Panc1 (cell line): Measurements from ENCODE around the gene CMTR2. TPM values are rescaled to one million over a fixed set of nuclear protein-coding genes. Genes with fewer than 3 reads are reported as not detected.
"Not testable (repeated sequence)": the region's sequence is repeated elsewhere in the genome, so short reads cannot be mapped to it uniquely, and the experiment has no call there.

Experiments used
- ATAC-seq: fragments of 200-7000 bp; cut with Tn5 transposase; 2 replicates; pipeline ENCODE4 v1.9.1; 2020; ENCODE audit warnings: mild to moderate bottlenecking, moderate library complexity
- BruUV-seq: library from RNA; stranded (reverse); fragments of 400-500 nt; replicated peaks from 2 replicates; lab custom pipeline; 2021; lab: Mats Ljungman, UMichigan
- CTCF ChIA-PET: fragments of 300-600 bp; sonication (Branson Sonifier 250); formaldehyde crosslinking; loops from one replicate; lab custom pipeline; 2022; ENCODE audit warnings: antibody characterized with exemption; lab: Charles Lee
- POLR2A ChIA-PET: fragments of 300-600 bp; sonication (Branson Sonifier 250); formaldehyde crosslinking; loops from one replicate; lab custom pipeline; 2022; ENCODE audit warnings: antibody characterized with exemption; lab: Charles Lee
- DNase-seq: peaks from one replicate; pipeline ENCODE4 v3.0.0-alpha.2; 2010; ENCODE audit warnings: low read depth, low spot score
- H3K27ac ChIP-seq: 2 replicates; pipeline ENCODE4 v1.5.1; 2011; ENCODE audit warnings: mild to moderate bottlenecking, low read length, inconsistent platforms
- H3K27me3 ChIP-seq: fragments of 200-500 bp; sonication (Bioruptor generic); 2 replicates; pipeline ENCODE4 v1.6.0; 2014; ENCODE audit warnings: low read length, inconsistent platforms; ENCODE audit not compliant: control insufficient read depth, insufficient read depth
- H3K36me3 ChIP-seq: fragments of 200-500 bp; sonication (Bioruptor generic); 2 replicates; pipeline ENCODE4 v1.5.1; 2014; ENCODE audit warnings: inconsistent platforms, mild to moderate bottlenecking, low read length, moderate library complexity; ENCODE audit not compliant: control insufficient read depth, insufficient read depth
- H3K4me1 ChIP-seq: 2 replicates; pipeline ENCODE4 v1.5.1; 2011; ENCODE audit warnings: inconsistent platforms, mild to moderate bottlenecking, low read length, moderate library complexity; ENCODE audit not compliant: control insufficient read depth, insufficient read depth
- H3K4me3 ChIP-seq, 2 experiments: 2 replicates each; pipeline ENCODE4 v1.5.1; 2011 to 2012; ENCODE audit warnings: low read depth in 2 of 2, low read length in 2 of 2, mild to moderate bottlenecking in 2 of 2, inconsistent platforms in 1 of 2, moderate library complexity in 1 of 2
- H3K9me3 ChIP-seq: fragments of 200-500 bp; sonication (Bioruptor generic); 2 replicates; pipeline ENCODE4 v1.5.1; 2014; ENCODE audit warnings: low read depth, mild to moderate bottlenecking, inconsistent platforms, low read length, moderate library complexity; ENCODE audit not compliant: control insufficient read depth, insufficient read depth
- POLR2AphosphoS5 ChIP-seq: IDR thresholded peaks from 2 replicates; pipeline ENCODE4 v1.6.1; 2012; ENCODE audit warnings: mild to moderate bottlenecking, low read depth, low read length, moderate library complexity
- SIN3A ChIP-seq: IDR thresholded peaks from 2 replicates; pipeline ENCODE4 v1.6.1; 2012; ENCODE audit warnings: low read depth, mild to moderate bottlenecking, low read length, moderate library complexity, borderline replicate concordance; ENCODE audit not compliant: insufficient read depth
- TCF7L2 ChIP-seq: IDR thresholded peaks from 2 replicates; pipeline ENCODE4 v1.6.1; 2011; ENCODE audit warnings: mild to moderate bottlenecking, low read depth, low read length, inconsistent platforms
- in situ Hi-C: cut with HindIII; loops from 2 replicates; pipeline ENCODE4 v1.10.0; 2016; ENCODE audit warnings: low sequenced_read_pairs, low pct_unique_long_range_greater_than_20kb
- intact Hi-C: fragments of 100-400 bp; cut with micrococcal nuclease; formaldehyde crosslinking; loops from one replicate; pipeline ENCODE4 v1.10.0; 2022; ENCODE audit not compliant: unreplicated experiment
- total RNA-seq: library from RNA; stranded (reverse); gene quantifications from one replicate; pipeline ENCODE4 v1.2.1, GENCODE V29; 2021; ENCODE audit not compliant: unreplicated experiment
- TF ChIP-seq, protein P1 (sequence below): fragments of 450-650 bp; IDR thresholded peaks from 2 replicates; pipeline ENCODE4 v1.5.1; 2017; ENCODE audit warnings: mild to moderate bottlenecking
- TF ChIP-seq, protein P2 (sequence below), 2 experiments: IDR thresholded peaks; 2 replicates each; pipeline ENCODE4 v1.6.1; 2011 to 2012; ENCODE audit warnings: low read depth in 2 of 2, control low read depth in 1 of 2, low read length in 1 of 2, mild to moderate bottlenecking in 1 of 2, moderate library complexity in 1 of 2; ENCODE audit not compliant: insufficient read depth in 1 of 2

The CMTR2 gene
- total RNA-seq, 1 experiment from 2014 or later = 12.5 TPM

DNA sequence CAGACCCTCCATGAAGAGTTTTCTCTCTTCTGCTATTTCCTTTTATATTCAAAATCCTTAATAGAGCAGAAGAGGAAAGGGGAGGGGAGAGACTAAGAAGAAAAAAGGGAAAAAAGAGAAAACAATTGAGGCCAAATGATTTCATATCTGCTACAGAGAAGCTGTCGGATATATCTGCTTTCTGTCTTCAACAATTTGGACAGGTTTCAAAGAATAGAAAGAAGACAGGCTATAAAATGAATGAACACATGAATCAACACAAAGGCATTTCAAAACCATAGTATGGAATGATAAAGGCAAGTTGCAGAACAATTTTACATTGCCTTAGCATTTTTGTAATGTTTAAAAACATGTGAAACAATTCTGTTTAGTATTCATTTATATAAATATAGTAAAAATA, 4.7 kb upstream of the CMTR2 start:
- Histone ChIP-seq H3K9me3 (no peaks in the 10 kb centered on the region), H3K4me3 (no peak overlapping the region), H3K36me3 (no peaks in the 10 kb centered on the region; the same call in 1 of the 2 replicates), H3K27me3 (peaks cover 2% of the 10 kb centered on the region), H3K4me1 (no peaks in the 10 kb centered on the region; the same call in 1 of the 2 replicates), H3K27ac (no peak overlapping the region)
- no TSS peak for BruUV-seq
- POLR2A ChIA-PET = no interaction called here
- intact Hi-C loops (no loop called here), in situ Hi-C loops (no loop called here)
- ATAC-seq = no peak
- DNase-seq = no peak
- CTCF ChIA-PET = no interaction called here
- TF ChIP-seq POLR2AphosphoS5 (no peak), TCF7L2 (no peak), SIN3A (no peak)
- TF ChIP-seq, protein P1, sequence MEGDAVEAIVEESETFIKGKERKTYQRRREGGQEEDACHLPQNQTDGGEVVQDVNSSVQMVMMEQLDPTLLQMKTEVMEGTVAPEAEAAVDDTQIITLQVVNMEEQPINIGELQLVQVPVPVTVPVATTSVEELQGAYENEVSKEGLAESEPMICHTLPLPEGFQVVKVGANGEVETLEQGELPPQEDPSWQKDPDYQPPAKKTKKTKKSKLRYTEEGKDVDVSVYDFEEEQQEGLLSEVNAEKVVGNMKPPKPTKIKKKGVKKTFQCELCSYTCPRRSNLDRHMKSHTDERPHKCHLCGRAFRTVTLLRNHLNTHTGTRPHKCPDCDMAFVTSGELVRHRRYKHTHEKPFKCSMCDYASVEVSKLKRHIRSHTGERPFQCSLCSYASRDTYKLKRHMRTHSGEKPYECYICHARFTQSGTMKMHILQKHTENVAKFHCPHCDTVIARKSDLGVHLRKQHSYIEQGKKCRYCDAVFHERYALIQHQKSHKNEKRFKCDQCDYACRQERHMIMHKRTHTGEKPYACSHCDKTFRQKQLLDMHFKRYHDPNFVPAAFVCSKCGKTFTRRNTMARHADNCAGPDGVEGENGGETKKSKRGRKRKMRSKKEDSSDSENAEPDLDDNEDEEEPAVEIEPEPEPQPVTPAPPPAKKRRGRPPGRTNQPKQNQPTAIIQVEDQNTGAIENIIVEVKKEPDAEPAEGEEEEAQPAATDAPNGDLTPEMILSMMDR = no peak
- TF ChIP-seq, protein P2, sequence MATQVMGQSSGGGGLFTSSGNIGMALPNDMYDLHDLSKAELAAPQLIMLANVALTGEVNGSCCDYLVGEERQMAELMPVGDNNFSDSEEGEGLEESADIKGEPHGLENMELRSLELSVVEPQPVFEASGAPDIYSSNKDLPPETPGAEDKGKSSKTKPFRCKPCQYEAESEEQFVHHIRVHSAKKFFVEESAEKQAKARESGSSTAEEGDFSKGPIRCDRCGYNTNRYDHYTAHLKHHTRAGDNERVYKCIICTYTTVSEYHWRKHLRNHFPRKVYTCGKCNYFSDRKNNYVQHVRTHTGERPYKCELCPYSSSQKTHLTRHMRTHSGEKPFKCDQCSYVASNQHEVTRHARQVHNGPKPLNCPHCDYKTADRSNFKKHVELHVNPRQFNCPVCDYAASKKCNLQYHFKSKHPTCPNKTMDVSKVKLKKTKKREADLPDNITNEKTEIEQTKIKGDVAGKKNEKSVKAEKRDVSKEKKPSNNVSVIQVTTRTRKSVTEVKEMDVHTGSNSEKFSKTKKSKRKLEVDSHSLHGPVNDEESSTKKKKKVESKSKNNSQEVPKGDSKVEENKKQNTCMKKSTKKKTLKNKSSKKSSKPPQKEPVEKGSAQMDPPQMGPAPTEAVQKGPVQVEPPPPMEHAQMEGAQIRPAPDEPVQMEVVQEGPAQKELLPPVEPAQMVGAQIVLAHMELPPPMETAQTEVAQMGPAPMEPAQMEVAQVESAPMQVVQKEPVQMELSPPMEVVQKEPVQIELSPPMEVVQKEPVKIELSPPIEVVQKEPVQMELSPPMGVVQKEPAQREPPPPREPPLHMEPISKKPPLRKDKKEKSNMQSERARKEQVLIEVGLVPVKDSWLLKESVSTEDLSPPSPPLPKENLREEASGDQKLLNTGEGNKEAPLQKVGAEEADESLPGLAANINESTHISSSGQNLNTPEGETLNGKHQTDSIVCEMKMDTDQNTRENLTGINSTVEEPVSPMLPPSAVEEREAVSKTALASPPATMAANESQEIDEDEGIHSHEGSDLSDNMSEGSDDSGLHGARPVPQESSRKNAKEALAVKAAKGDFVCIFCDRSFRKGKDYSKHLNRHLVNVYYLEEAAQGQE (IDR thresholded peaks at IDR 0.05; ENCODE audit: insufficient read depth in 1 of 2, low read depth in 2 of 2, low read length in 1 of 2) = no peak

DNA sequence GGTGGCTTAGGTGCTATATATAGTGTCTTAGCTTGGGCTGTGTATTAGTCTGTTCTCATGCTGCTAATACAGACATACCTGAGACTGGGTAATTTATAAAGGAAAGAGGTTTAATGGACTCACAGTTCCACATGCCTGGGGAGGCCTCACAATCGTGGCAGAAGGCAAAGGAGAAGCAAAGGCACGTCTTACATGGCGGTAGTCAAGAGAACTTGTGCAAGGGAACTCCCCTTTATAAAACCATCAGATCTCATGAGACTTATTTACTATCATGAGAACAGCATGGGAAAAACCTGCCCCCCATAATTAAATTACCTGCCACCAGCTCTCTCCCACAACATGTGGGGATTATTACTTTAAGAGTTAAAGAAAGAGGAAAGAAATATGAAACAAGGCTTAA, 2.9 kb upstream of the CMTR2 start:
- H3K27ac ChIP-seq, intact Hi-C loops, H3K4me1 ChIP-seq, H3K27me3 ChIP-seq, H3K9me3 ChIP-seq, ATAC-seq, DNase-seq, BruUV-seq, POLR2A ChIA-PET, in situ Hi-C loops, CTCF ChIA-PET, H3K4me3 ChIP-seq, H3K36me3 ChIP-seq: not testable (repeated sequence)

DNA sequence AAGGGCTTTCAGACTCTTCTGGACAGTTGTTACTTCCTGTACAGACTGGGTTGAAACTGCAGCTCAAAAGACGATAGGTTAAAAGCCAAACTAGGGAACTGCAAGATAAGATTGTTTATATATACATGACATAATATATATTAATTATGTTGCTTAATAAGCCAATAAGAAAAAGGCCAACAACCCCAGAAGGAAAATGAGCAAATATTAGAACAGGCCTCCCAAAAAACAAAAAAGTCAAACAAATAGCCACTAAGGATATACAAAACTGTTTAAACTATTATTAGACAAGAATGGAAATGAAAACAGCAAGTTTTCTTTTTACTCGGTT, 495 bp upstream of the CMTR2 start:
- no peaks in the 10 kb centered on the region; the same call in 1 of the 2 replicates for H3K27me3 ChIP-seq
- DNase-seq (no peak), ATAC-seq (no peak)
- no peaks in the 10 kb centered on the region; the same call in 1 of the 2 replicates for H3K36me3 ChIP-seq
- no TSS peak for BruUV-seq
- TF ChIP-seq, protein P2 (IDR thresholded peaks at IDR 0.05; ENCODE audit: insufficient read depth in 1 of 2, low read depth in 2 of 2, low read length in 1 of 2) = no peak
- TF ChIP-seq TCF7L2 = no peak
- TF ChIP-seq POLR2AphosphoS5 = no peak
- TF ChIP-seq, protein P1 = no peak
- no peak for TF ChIP-seq SIN3A
- in situ Hi-C loops (no loop called here), intact Hi-C loops (no loop called here)
- peak overlapping the region; percentile 77 to 84 for H3K4me3 ChIP-seq
- POLR2A ChIA-PET = interaction anchor here (0.7 kb wide), 1 partner anchor 602 kb away, joined by 3 read pairs; no protein-coding TSS in a partner anchor
- peaks cover 6% of the 10 kb centered on the region; the same call in 1 of the 2 replicates for H3K4me1 ChIP-seq
- CTCF ChIA-PET = no interaction called here
- H3K9me3 ChIP-seq = no peaks in the 10 kb centered on the region
- H3K27ac ChIP-seq = peak overlapping the region; percentile 83
